Parathyroid adenoma (tissue), 2 donors: ENCODE measurements around the gene PDK4.
A peak's percentile ranks its signal among the peaks of the same experiment; 100 is the strongest.

ENCODE experiments used
- H2AFZ ChIP-seq: fragments of 300-600 bp; sonication (generic); one replicate; pipeline ENCODE4 v1.7.0; 2017; ENCODE audit warnings: antibody characterized with exemption, mild to moderate bottlenecking
- H3K27ac ChIP-seq: fragments of 300-600 bp; sonication (generic); one replicate; pipeline ENCODE4 v1.7.0; 2017
- H3K27me3 ChIP-seq: fragments of 300-600 bp; sonication (generic); one replicate; pipeline ENCODE4 v1.7.0; 2017; ENCODE audit warnings: low read length; ENCODE audit not compliant: control insufficient read depth, insufficient read depth
- H3K36me3 ChIP-seq: fragments of 300-600 bp; sonication (generic); one replicate; pipeline ENCODE4 v1.7.0; 2017; ENCODE audit warnings: low read length; ENCODE audit not compliant: control insufficient read depth, insufficient read depth
- H3K4me1 ChIP-seq: fragments of 300-600 bp; sonication (generic); one replicate; pipeline ENCODE4 v1.7.0; 2017; ENCODE audit warnings: control low read depth
- H3K4me2 ChIP-seq: fragments of 300-600 bp; sonication (generic); one replicate; pipeline ENCODE4 v1.7.0; 2017; ENCODE audit warnings: low read length
- H3K4me3 ChIP-seq: fragments of 300-600 bp; sonication (generic); one replicate; pipeline ENCODE4 v1.7.0; 2017; ENCODE audit warnings: low read depth, low read length
- H3K79me2 ChIP-seq: fragments of 300-600 bp; sonication (generic); one replicate; pipeline ENCODE4 v1.7.0; 2017; ENCODE audit warnings: control low read depth
- H3K9ac ChIP-seq: fragments of 300-600 bp; sonication (generic); one replicate; pipeline ENCODE4 v1.7.0; 2017; ENCODE audit warnings: mild to moderate bottlenecking
- H3K9me3 ChIP-seq: fragments of 300-600 bp; sonication (generic); one replicate; pipeline ENCODE4 v1.7.0; 2017; ENCODE audit warnings: low read length; ENCODE audit not compliant: control insufficient read depth
- TF ChIP-seq, protein P1 (sequence below): fragments of 300-600 bp; sonication (generic); IDR thresholded peaks from one replicate; pipeline ENCODE4 v1.7.0; 2017; ENCODE audit warnings: antibody characterized with exemption, mild to moderate bottlenecking
- donor health status: primary hyperparathyroidism.

The PDK4 gene

DNA sequence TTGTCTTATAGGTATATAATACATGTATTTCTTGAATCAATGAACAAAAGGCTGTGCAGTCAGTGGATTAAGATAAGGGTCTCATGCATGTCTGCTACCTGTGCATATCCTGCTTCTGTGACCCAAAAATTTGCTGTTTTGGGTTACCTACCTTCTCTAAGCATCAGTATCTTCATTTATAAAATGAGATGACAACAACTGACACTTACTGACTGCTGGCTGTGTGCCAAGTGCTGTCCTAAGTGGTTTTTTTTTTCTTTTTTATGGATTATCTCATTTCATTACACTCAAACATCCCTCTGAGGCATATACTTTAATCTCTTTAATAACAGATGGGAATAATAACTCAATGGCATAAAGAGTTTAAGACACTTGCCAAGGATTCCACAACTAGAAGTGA is 2.1 kb downstream of the PDK4 start:
- H3K4me2 ChIP-seq, result peak overlapping the region; percentile 66
- no peaks in the 10 kb centered on the region for H3K27me3 ChIP-seq
- peaks cover 22% of the 10 kb centered on the region for H3K79me2 ChIP-seq
- TF ChIP-seq, protein P1, sequence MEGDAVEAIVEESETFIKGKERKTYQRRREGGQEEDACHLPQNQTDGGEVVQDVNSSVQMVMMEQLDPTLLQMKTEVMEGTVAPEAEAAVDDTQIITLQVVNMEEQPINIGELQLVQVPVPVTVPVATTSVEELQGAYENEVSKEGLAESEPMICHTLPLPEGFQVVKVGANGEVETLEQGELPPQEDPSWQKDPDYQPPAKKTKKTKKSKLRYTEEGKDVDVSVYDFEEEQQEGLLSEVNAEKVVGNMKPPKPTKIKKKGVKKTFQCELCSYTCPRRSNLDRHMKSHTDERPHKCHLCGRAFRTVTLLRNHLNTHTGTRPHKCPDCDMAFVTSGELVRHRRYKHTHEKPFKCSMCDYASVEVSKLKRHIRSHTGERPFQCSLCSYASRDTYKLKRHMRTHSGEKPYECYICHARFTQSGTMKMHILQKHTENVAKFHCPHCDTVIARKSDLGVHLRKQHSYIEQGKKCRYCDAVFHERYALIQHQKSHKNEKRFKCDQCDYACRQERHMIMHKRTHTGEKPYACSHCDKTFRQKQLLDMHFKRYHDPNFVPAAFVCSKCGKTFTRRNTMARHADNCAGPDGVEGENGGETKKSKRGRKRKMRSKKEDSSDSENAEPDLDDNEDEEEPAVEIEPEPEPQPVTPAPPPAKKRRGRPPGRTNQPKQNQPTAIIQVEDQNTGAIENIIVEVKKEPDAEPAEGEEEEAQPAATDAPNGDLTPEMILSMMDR, result peak; percentile 5
- no peak overlapping the region for H2AFZ ChIP-seq
- H3K9me3 ChIP-seq, result no peaks in the 10 kb centered on the region
- H3K4me3 ChIP-seq, result peak overlapping the region; percentile 95
- H3K4me1 ChIP-seq, result peaks cover 14% of the 10 kb centered on the region
- peak overlapping the region; percentile 100 for H3K27ac ChIP-seq
- peaks cover 9% of the 10 kb centered on the region for H3K36me3 ChIP-seq
- peak overlapping the region; percentile 32 for H3K9ac ChIP-seq

DNA sequence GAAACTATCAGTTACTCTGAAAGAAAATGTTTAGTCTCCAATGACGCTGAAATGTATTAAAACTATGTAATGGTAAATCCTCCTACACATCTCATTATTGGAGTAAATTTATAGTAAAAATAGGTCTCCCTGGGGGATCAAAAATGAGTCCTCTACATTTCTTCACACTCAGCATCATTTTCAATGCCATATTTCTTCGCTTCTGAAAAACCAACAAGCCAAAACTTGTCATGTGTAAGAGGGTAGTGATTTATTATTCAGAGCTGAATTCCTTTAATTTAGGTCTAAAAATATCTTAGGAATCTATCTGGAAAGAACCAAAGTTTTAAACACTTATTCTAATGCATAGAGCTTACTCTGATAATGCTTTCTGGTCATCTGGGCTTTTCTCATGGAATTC is 3.0 kb downstream of the PDK4 start:
- no peaks in the 10 kb centered on the region for H3K9me3 ChIP-seq
- H2AFZ ChIP-seq, result no peak overlapping the region
- no peaks in the 10 kb centered on the region for H3K27me3 ChIP-seq
- H3K36me3 ChIP-seq, result peaks cover 9% of the 10 kb centered on the region
- TF ChIP-seq, protein P1, result no peak
- peak overlapping the region; percentile 95 for H3K4me3 ChIP-seq
- H3K27ac ChIP-seq, result peak overlapping the region; percentile 100
- H3K79me2 ChIP-seq, result peaks cover 22% of the 10 kb centered on the region
- H3K9ac ChIP-seq, result no peak overlapping the region
- H3K4me2 ChIP-seq, result peak overlapping the region; percentile 66
- peaks cover 20% of the 10 kb centered on the region for H3K4me1 ChIP-seq

DNA sequence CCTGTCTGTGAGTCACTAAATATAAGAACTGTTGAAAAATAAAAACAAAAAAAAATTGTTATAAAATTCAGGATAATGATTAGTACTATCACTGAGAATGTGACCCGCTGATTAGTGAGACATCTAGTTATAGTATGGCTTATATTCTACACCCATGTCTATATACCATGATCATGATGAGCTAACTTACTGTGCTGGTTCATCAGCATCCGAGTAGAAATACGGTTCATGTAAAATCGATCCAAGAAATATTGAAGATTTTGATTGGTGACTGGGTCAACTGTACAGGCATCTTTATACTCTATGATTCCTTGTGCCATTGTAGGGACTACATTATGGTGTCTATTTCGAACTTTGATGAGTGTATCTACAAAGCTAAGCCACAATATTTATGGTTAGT is 3.7 kb downstream of the PDK4 start:
- H3K36me3 ChIP-seq, result peaks cover 9% of the 10 kb centered on the region
- H3K4me3 ChIP-seq, result peak overlapping the region; percentile 95
- H3K27ac ChIP-seq, result peak overlapping the region; percentile 100
- H3K4me1 ChIP-seq, result peaks cover 21% of the 10 kb centered on the region
- TF ChIP-seq, protein P1, result no peak
- H2AFZ ChIP-seq, result no peak overlapping the region
- H3K79me2 ChIP-seq, result peaks cover 22% of the 10 kb centered on the region
- H3K27me3 ChIP-seq, result no peaks in the 10 kb centered on the region
- H3K9ac ChIP-seq, result no peak overlapping the region
- no peaks in the 10 kb centered on the region for H3K9me3 ChIP-seq
- H3K4me2 ChIP-seq, result peak overlapping the region; percentile 66

- H3K36me3 ChIP-seq, result peaks cover 14% of the 10 kb centered on the region
- peak overlapping the region; percentile 100 for H3K27ac ChIP-seq
- peaks cover 14% of the 10 kb centered on the region for H3K79me2 ChIP-seq
- peaks cover 37% of the 10 kb centered on the region for H3K4me1 ChIP-seq
- H3K27me3 ChIP-seq, result no peaks in the 10 kb centered on the region
- TF ChIP-seq, protein P1, result no peak
- H3K9me3 ChIP-seq, result no peaks in the 10 kb centered on the region
- H3K4me3 ChIP-seq, result peak overlapping the region; percentile 46
- no peak overlapping the region for H3K9ac ChIP-seq
- H3K4me2 ChIP-seq, result peak overlapping the region; percentile 4
- no peak overlapping the region for H2AFZ ChIP-seq
Measured at GRCh38 chr7:95590387-95591248, 5.7 kb downstream of the PDK4 start.
